Kidney (tissue), 14 donors: ENCODE data around the gene RNF150. TPM values are rescaled to one million over a fixed set of nuclear protein-coding genes. Genes with fewer than 3 reads are reported as not detected.

Experiments used
- DNase-seq, 5 donors: peaks; one replicate each; pipeline ENCODE4 v3.0.0-alpha.2; 2013 to 2020
- FAIRE-seq: peaks from 2 replicates; lab custom pipeline; 2012; peaks lifted over from hg19 to GRCh38; lab: Jason Lieb, UNC
- H3K27ac ChIP-seq, 2 donors: one replicate each; pipeline ENCODE4 v1.7.0; 2013; ENCODE audit warnings: low read depth in 2 of 2, low read length in 2 of 2, inconsistent platforms in 1 of 2
- H3K27me3 ChIP-seq: one replicate; pipeline ENCODE4 v1.7.1; 2013; ENCODE audit warnings: low read length, inconsistent platforms; ENCODE audit not compliant: control insufficient read depth, insufficient read depth
- H3K36me3 ChIP-seq, 3 donors: one replicate each; pipeline versions ENCODE4 v1.7.0 to v1.7.1; 2013; ENCODE audit warnings: low read length in 3 of 3, control low read depth in 1 of 3, inconsistent platforms in 1 of 3; ENCODE audit not compliant: insufficient read depth in 3 of 3, control insufficient read depth in 2 of 3
- H3K4me1 ChIP-seq, 3 donors: one replicate each; pipeline versions ENCODE4 v1.7.0 to v1.7.1; 2013; ENCODE audit warnings: low read length in 3 of 3, inconsistent platforms in 1 of 3, low read depth in 1 of 3; ENCODE audit not compliant: control insufficient read depth in 2 of 3, insufficient read depth in 2 of 3
- H3K4me3 ChIP-seq, 3 donors: one replicate each; pipeline versions ENCODE4 v1.7.0 to v1.8.1; 2013; ENCODE audit warnings: low read length in 3 of 3, control low read depth in 1 of 3, inconsistent platforms in 1 of 3
- H3K9ac ChIP-seq, 3 donors: one replicate each; pipeline versions ENCODE4 v1.7.0 to v1.7.1; 2013; ENCODE audit warnings: low read length in 3 of 3, control low read depth in 1 of 3, inconsistent platforms in 1 of 3
- H3K9me3 ChIP-seq, 3 donors: one replicate each; pipeline versions ENCODE4 v1.7.0 to v1.7.1; 2013; ENCODE audit warnings: low read length in 3 of 3, control low read depth in 1 of 3, inconsistent platforms in 1 of 3; ENCODE audit not compliant: control insufficient read depth in 2 of 3, insufficient read depth in 1 of 3
- CTCF ChIP-seq: IDR thresholded peaks from 3 replicates; pipeline ENCODE4 v1.5.1; 2012; ENCODE audit warnings: mild to moderate bottlenecking, moderate library complexity, borderline replicate concordance; ENCODE audit not compliant: insufficient read depth; ENCODE audit errors: extremely low read depth
- intact Hi-C: fragments of 100-400 bp; cut with DNase I; formaldehyde crosslinking; loops from one replicate; pipeline ENCODE4 v1.11.1; 2022
- polyA plus RNA-seq: library from polyadenylated mRNA; stranded (reverse); fragments of 350-450 nt; fragmentation: Illumina TruSeq; extraction: RNeasy Lipid Tissue Mini Kit (QIAGEN cat#74804); gene quantifications from one replicate; pipeline ENCODE4 v1.2.3, GENCODE V29; 2014; ENCODE audit warnings: low read depth, low replicate concordance; ENCODE audit not compliant: insufficient read depth
- total RNA-seq: library from RNA; stranded (reverse); fragmentation: NEBNext Ultra II Directional; extraction: Animal tissue kit (Norgen Biotek cat#: 25700); gene quantifications from one replicate; pipeline ENCODE4 v1.2.1, GENCODE V29; 2021
- donor health status: control.
- donor health status: control.
- donor health status: control.
- donor health status: control.
- donor health status: control.
- donor health status: DM: yes; HTN: yes; CAD: no.
- donor health status: Normal renal cell carcinoma (clear cell type).

The RNF150 gene
- total and polyA plus RNA-seq, 2 donors from 2014 or later = 5.0 to 34.2 TPM

GRCh38 chr4:140865253-140866217 is 267.7 kb downstream of the RNF150 start:
- no peaks in the 10 kb centered on the region for H3K9me3 ChIP-seq
- TF ChIP-seq CTCF = no peak

GRCh38 chr4:140863197-140863596 is 270.1 kb downstream of the RNF150 start:
- DNase-seq = no peak
- H3K27me3 ChIP-seq = no peaks in the 10 kb centered on the region
- H3K27ac ChIP-seq = no peak overlapping the region
- no peak overlapping the region for H3K4me3 ChIP-seq
- H3K36me3 ChIP-seq = no peaks in the 10 kb centered on the region
- no peaks in the 10 kb centered on the region for H3K9me3 ChIP-seq
- TF ChIP-seq CTCF = no peak
- no peaks in the 10 kb centered on the region for H3K4me1 ChIP-seq
- FAIRE-seq = no peak
- no peak overlapping the region for H3K9ac ChIP-seq
- intact Hi-C loops = loop anchor here (5.0 kb wide), 1 partner anchor 269 kb away; the partner anchor contains the start of gene RNF150

More at GRCh38 chr4:140865253-140866217, 267.7 kb downstream of the RNF150 start:
- Histone ChIP-seq H3K4me1 (no peaks in the 10 kb centered on the region), H3K27me3 (no peaks in the 10 kb centered on the region), H3K27ac (no peak overlapping the region), H3K9ac (no peak overlapping the region), H3K4me3 (no peak overlapping the region), H3K36me3 (no peaks in the 10 kb centered on the region)
- DNase-seq (no peak), FAIRE-seq (no peak)
- intact Hi-C loops = no loop called here

- TF ChIP-seq CTCF = no peak
- H3K36me3 ChIP-seq = no peaks in the 10 kb centered on the region
- DNase-seq = no peak
- H3K27me3 ChIP-seq = no peaks in the 10 kb centered on the region
- no peak overlapping the region for H3K4me3 ChIP-seq
- H3K9ac ChIP-seq = no peak overlapping the region
- H3K9me3 ChIP-seq = no peaks in the 10 kb centered on the region
- intact Hi-C loops = loop anchor here (5.0 kb wide), 1 partner anchor 270 kb away; the partner anchor contains the start of gene RNF150
- no peak for FAIRE-seq
- H3K27ac ChIP-seq = no peak overlapping the region
- H3K4me1 ChIP-seq = no peaks in the 10 kb centered on the region
These were observed 271.2 kb downstream of the RNF150 start for GRCh38 chr4:140862177-140862442.
